Ishikawa (cell line): ENCODE data around the gene GABRG3.

Experiments
- CEBPB ChIP-seq: IDR thresholded peaks from 2 replicates; pipeline ENCODE4 v1.6.1; 2012
- CREB1 ChIP-seq: IDR thresholded peaks from 2 replicates; pipeline ENCODE4 v1.6.1; 2012; ENCODE audit warnings: low read depth
- EGR1 ChIP-seq: IDR thresholded peaks from 2 replicates; pipeline ENCODE4 v1.6.1; 2012
- EP300 ChIP-seq: IDR thresholded peaks from 2 replicates; pipeline ENCODE4 v1.6.1; 2012; ENCODE audit warnings: borderline replicate concordance
- FOXM1 ChIP-seq: IDR thresholded peaks from 2 replicates; pipeline ENCODE4 v1.6.1; 2012; ENCODE audit warnings: low read depth, borderline replicate concordance
- NFIC ChIP-seq: IDR thresholded peaks from 2 replicates; pipeline ENCODE4 v1.6.1; 2012
- RAD21 ChIP-seq: IDR thresholded peaks from 2 replicates; pipeline ENCODE4 v1.6.1; 2012; ENCODE audit warnings: low read depth
- TAF1 ChIP-seq: IDR thresholded peaks from 2 replicates; pipeline ENCODE4 v1.6.1; 2012; ENCODE audit warnings: low read depth, mild to moderate bottlenecking
- TCF12 ChIP-seq: IDR thresholded peaks from 2 replicates; pipeline ENCODE4 v1.6.1; 2012; ENCODE audit warnings: low read depth
- TEAD4 ChIP-seq: IDR thresholded peaks from 2 replicates; pipeline ENCODE4 v1.6.1; 2012
- YY1 ChIP-seq: IDR thresholded peaks from 2 replicates; pipeline ENCODE4 v1.6.1; 2012; ENCODE audit warnings: low read depth
- ZBTB7A ChIP-seq: IDR thresholded peaks from 2 replicates; pipeline ENCODE4 v1.6.1; 2012; ENCODE audit warnings: low read depth
- TF ChIP-seq, protein P1 (sequence below): IDR thresholded peaks from 2 replicates; pipeline ENCODE4 v1.6.1; 2012
- TF ChIP-seq, protein P2 (sequence below): IDR thresholded peaks from 2 replicates; pipeline ENCODE4 v1.6.1; 2012; ENCODE audit warnings: low read depth, mild to moderate bottlenecking
- TF ChIP-seq, protein P3 (sequence below): IDR thresholded peaks from 2 replicates; pipeline ENCODE4 v1.6.1; 2012

GABRG3 gene

GRCh38 chr15:27401471-27401870 lies 430.5 kb downstream of the GABRG3 start:
- no peak for TF ChIP-seq TAF1
- TF ChIP-seq TEAD4, result no peak
- no peak for TF ChIP-seq TCF12
- no peak for TF ChIP-seq YY1
- TF ChIP-seq NFIC, result no peak
- TF ChIP-seq CEBPB, result no peak
- TF ChIP-seq, protein P1, sequence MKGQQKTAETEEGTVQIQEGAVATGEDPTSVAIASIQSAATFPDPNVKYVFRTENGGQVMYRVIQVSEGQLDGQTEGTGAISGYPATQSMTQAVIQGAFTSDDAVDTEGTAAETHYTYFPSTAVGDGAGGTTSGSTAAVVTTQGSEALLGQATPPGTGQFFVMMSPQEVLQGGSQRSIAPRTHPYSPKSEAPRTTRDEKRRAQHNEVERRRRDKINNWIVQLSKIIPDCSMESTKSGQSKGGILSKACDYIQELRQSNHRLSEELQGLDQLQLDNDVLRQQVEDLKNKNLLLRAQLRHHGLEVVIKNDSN, result no peak
- no peak for TF ChIP-seq CREB1
- TF ChIP-seq ZBTB7A, result no peak
- TF ChIP-seq EGR1, result no peak
- no peak for TF ChIP-seq RAD21

GRCh38 chr15:27408428-27408827 lies 437.4 kb downstream of the GABRG3 start:
- TF ChIP-seq CEBPB (no peak), EGR1 (no peak), YY1 (no peak), ZBTB7A (no peak), TEAD4 (no peak), RAD21 (no peak), FOXM1 (no peak), TAF1 (no peak), CREB1 (no peak), TCF12 (no peak), EP300 (no peak), NFIC (no peak)
- TF ChIP-seq, protein P1, result no peak
- TF ChIP-seq, protein P2, sequence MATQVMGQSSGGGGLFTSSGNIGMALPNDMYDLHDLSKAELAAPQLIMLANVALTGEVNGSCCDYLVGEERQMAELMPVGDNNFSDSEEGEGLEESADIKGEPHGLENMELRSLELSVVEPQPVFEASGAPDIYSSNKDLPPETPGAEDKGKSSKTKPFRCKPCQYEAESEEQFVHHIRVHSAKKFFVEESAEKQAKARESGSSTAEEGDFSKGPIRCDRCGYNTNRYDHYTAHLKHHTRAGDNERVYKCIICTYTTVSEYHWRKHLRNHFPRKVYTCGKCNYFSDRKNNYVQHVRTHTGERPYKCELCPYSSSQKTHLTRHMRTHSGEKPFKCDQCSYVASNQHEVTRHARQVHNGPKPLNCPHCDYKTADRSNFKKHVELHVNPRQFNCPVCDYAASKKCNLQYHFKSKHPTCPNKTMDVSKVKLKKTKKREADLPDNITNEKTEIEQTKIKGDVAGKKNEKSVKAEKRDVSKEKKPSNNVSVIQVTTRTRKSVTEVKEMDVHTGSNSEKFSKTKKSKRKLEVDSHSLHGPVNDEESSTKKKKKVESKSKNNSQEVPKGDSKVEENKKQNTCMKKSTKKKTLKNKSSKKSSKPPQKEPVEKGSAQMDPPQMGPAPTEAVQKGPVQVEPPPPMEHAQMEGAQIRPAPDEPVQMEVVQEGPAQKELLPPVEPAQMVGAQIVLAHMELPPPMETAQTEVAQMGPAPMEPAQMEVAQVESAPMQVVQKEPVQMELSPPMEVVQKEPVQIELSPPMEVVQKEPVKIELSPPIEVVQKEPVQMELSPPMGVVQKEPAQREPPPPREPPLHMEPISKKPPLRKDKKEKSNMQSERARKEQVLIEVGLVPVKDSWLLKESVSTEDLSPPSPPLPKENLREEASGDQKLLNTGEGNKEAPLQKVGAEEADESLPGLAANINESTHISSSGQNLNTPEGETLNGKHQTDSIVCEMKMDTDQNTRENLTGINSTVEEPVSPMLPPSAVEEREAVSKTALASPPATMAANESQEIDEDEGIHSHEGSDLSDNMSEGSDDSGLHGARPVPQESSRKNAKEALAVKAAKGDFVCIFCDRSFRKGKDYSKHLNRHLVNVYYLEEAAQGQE, result no peak
- TF ChIP-seq, protein P3, sequence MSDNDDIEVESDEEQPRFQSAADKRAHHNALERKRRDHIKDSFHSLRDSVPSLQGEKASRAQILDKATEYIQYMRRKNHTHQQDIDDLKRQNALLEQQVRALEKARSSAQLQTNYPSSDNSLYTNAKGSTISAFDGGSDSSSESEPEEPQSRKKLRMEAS, result no peak

DNA sequence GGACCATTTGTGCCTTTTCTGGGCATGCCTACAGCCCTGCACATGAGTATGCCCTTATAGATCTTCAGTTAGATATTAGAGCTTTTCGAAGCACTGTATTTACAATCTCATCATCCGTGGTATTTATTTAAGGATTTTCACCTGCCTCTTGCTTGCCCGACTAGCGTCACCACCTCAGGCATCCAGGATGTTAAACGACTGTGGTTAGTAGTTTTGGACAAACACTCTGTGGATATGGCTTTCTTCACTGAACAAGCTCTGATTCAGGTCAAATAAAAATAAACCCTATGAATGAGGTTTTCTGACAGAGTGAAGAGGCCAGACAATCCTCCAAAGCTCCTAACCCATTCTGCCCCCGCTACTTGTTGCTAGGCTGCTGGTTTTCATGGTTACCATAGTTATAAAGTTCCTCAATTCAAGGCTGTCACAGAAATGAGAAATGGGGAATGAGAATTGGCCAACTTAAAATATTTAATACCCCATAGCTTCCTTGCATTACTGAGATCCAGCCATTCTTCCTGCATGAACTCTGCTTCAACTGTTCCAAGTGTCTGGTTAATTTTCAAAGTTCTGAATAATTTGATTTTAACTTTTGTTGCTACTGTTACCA lies 440.1 kb downstream of the GABRG3 start:
- TF ChIP-seq YY1, result no peak
- TF ChIP-seq, protein P2, result no peak
- TF ChIP-seq, protein P3, result no peak
- TF ChIP-seq, protein P1, result no peak
- TF ChIP-seq NFIC, result no peak
- no peak for TF ChIP-seq FOXM1
- TF ChIP-seq RAD21, result no peak
- no peak for TF ChIP-seq CREB1
- no peak for TF ChIP-seq EP300

- TF ChIP-seq, protein P3, result no peak
- TF ChIP-seq, protein P2, result no peak
- TF ChIP-seq EP300 (no peak), CEBPB (no peak), YY1 (no peak), TAF1 (no peak), NFIC (no peak), FOXM1 (no peak), CREB1 (no peak), EGR1 (no peak), TEAD4 (no peak), RAD21 (no peak), ZBTB7A (no peak), TCF12 (no peak)
- TF ChIP-seq, protein P1, result no peak
Observed at GRCh38 chr15:27412415-27412814, 441.4 kb downstream of the GABRG3 start.
